ENCODE measurements around the gene PAX5.
A peak's percentile ranks its signal among the peaks of the same experiment; 100 is the strongest.

PAX5 gene

DNA sequence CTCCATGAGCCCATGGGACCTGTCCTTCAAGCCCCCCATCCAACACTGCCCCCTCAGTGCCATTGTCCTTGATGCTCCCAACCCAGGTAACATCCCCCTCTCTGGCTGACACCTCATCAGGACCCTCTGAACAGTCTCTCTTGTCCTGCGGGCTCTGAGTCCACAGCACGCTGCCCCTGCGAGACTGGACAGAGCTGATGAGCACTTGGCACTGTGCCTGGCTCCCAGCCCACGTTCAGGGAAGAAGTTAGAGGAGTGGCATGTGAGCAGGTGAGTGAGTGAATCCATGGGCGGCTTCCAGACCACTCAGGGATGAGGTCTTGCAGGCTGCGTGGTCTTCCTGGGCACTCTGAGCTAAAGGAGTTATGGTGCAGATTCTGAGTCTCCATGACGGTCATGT, 70.7 kb downstream of the PAX5 start:
- Histone ChIP-seq H3K4me1 (ENCODE audit: insufficient read depth, low read length) (peaks cover 5% of the 10 kb centered on the region), H3K36me3 (ENCODE audit: insufficient read depth, low read length) (no peaks in the 10 kb centered on the region)

DNA sequence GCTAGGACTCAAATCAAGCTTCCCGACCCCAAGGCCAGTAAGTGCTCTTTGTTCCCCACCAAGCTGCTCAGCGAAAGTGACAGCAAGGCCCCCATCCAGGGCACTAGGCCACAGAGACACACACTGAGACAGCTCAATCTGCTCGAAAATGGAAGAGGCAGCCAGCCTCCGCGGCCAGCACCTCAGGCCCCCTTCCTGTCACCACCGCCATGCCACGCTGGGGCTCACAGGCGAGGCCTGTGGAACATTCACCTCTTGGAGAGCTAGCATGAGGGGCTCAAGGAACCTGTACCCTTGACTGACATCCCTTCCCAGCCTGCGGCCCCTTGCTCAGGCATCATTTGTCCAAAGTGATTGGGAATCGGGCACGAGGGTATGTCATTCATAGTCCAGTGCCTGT, 71.4 kb downstream of the PAX5 start:
- Histone ChIP-seq H3K4me3 (ENCODE audit: low read depth in 1 of 2, low read length in 2 of 2) (no peak overlapping the region), H3K27me3 (ENCODE audit: control insufficient read depth in 1 of 2, insufficient read depth in 2 of 2, low read length in 2 of 2) (peaks cover 0 to 11% of the 10 kb centered on the region in 2 donors), H3K4me1 (ENCODE audit: insufficient read depth, low read length) (peaks cover 5% of the 10 kb centered on the region), H3K9ac (ENCODE audit: low read length) (no peak overlapping the region), H3K9me3 (ENCODE audit: low read length) (no peaks in the 10 kb centered on the region), H3K36me3 (ENCODE audit: insufficient read depth, low read length) (no peaks in the 10 kb centered on the region), H3K27ac (ENCODE audit: low read depth, low read length) (no peak overlapping the region)

More for the DNA sequence above, 70.7 kb downstream of the PAX5 start:
- Histone ChIP-seq H3K9ac (ENCODE audit: low read length) (no peak overlapping the region), H3K9me3 (ENCODE audit: low read length) (no peaks in the 10 kb centered on the region), H3K4me3 (ENCODE audit: low read depth in 1 of 2, low read length in 2 of 2) (no peak overlapping the region), H3K27ac (ENCODE audit: low read depth, low read length) (no peak overlapping the region), H3K27me3 (ENCODE audit: control insufficient read depth in 1 of 2, insufficient read depth in 2 of 2, low read length in 2 of 2) (peaks cover 0 to 11% of the 10 kb centered on the region in 2 donors)

DNA sequence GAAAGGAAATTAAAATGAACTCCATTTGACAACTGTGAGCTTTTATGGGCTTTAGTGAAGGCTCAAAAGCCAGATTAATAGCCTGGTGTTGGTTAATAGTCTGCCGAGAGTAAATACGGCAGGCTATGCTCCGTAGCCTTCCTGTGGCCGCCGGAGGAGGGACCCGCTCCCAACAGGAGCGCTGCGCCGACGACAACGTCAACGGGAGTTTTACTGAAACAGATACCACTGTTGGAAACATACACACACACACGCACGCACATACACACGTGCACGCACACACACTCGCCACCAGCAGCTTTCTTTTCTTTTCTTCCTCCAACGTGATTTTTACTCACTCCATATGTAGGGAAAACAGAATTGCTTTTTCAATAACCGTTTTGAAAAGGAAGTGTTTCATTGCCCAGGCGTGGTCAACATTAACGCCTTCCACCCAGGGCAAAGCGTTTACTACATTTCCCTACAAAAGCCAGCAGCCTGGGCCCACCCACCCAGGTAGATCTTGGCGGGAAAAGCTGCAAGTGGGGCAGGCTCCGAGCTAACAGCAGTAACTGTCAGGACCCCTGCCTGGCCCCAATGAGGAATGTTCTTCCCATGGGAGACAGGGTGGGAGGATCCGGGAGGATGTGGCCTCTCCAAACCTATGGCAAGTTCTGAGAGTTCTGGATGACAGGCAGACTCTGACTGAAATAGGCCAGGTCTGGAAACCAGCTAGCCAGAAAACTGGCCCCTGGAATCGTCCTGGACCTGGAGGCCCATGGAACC, 72.3 kb downstream of the PAX5 start:
- no peak overlapping the region for H3K9ac ChIP-seq (ENCODE audit: low read length)
- H3K4me3 ChIP-seq (ENCODE audit: low read depth in 1 of 2, low read length in 2 of 2): peak overlapping the region in 1 of 2 donors; percentile 38

DNA sequence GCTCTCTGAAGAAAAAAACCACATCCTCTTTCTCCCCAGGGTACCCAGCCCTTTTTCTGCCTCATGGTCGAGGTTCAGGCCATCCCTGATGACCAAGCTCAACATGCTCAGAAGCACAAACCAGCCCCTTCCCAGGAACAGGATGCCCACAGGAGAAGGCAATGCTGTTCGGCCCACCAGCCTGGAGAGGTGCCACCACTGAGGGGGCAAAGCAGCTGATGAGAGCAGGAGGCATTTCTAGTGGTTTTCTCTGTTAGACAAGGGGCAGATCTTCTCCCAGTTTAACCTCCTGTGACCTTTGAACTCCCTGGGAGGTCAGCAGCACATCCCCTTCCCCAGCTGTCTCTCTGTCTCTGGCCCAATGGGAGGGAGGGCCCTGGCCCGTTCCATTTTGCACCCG, 73.0 kb downstream of the PAX5 start:
- Histone ChIP-seq H3K9me3 (ENCODE audit: low read length) (no peaks in the 10 kb centered on the region), H3K4me1 (ENCODE audit: insufficient read depth, low read length) (peaks cover 5% of the 10 kb centered on the region), H3K36me3 (ENCODE audit: insufficient read depth, low read length) (no peaks in the 10 kb centered on the region), H3K27ac (ENCODE audit: low read depth, low read length) (no peak overlapping the region), H3K27me3 (ENCODE audit: control insufficient read depth in 1 of 2, insufficient read depth in 2 of 2, low read length in 2 of 2) (peaks cover 0 to 13% of the 10 kb centered on the region in 2 donors), H3K9ac (ENCODE audit: low read length) (no peak overlapping the region), H3K4me3 (ENCODE audit: low read depth in 1 of 2, low read length in 2 of 2) (no peak overlapping the region)

More for the DNA sequence above, 72.3 kb downstream of the PAX5 start:
- H3K36me3 ChIP-seq (ENCODE audit: insufficient read depth, low read length): no peaks in the 10 kb centered on the region
- H3K27ac ChIP-seq (ENCODE audit: low read depth, low read length): no peak overlapping the region
- H3K9me3 ChIP-seq (ENCODE audit: low read length): no peaks in the 10 kb centered on the region
- peaks cover 0 to 11% of the 10 kb centered on the region in 2 donors for H3K27me3 ChIP-seq (ENCODE audit: control insufficient read depth in 1 of 2, insufficient read depth in 2 of 2, low read length in 2 of 2)
- peaks cover 5% of the 10 kb centered on the region for H3K4me1 ChIP-seq (ENCODE audit: insufficient read depth, low read length)

DNA sequence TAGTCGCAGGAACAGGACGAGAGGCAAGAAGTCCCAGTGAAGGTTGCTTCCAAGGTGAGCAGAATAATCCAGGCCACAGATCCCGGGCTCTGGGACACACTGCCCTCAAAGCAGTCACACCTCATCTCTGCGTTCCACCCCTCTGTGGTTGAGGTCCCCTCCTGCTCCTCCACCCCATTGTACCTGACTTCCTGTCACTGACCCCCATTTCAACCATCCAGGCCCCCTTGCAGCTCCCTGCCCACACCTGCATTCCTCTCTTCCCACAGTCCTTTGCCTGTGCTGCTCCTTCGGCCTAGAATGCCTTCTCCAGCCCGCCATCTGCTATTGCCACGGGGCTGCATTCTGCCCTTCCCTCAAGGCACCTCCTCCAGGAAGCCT, 73.5 kb downstream of the PAX5 start:
- H3K27me3 ChIP-seq (ENCODE audit: control insufficient read depth in 1 of 2, insufficient read depth in 2 of 2, low read length in 2 of 2): peaks cover 0 to 15% of the 10 kb centered on the region in 2 donors
- H3K36me3 ChIP-seq (ENCODE audit: insufficient read depth, low read length): no peaks in the 10 kb centered on the region
- H3K27ac ChIP-seq (ENCODE audit: low read depth, low read length): no peak overlapping the region
- no peak overlapping the region for H3K9ac ChIP-seq (ENCODE audit: low read length)
- H3K4me3 ChIP-seq (ENCODE audit: low read depth in 1 of 2, low read length in 2 of 2): no peak overlapping the region
- peaks cover 5% of the 10 kb centered on the region for H3K4me1 ChIP-seq (ENCODE audit: insufficient read depth, low read length)
- no peaks in the 10 kb centered on the region for H3K9me3 ChIP-seq (ENCODE audit: low read length)

DNA sequence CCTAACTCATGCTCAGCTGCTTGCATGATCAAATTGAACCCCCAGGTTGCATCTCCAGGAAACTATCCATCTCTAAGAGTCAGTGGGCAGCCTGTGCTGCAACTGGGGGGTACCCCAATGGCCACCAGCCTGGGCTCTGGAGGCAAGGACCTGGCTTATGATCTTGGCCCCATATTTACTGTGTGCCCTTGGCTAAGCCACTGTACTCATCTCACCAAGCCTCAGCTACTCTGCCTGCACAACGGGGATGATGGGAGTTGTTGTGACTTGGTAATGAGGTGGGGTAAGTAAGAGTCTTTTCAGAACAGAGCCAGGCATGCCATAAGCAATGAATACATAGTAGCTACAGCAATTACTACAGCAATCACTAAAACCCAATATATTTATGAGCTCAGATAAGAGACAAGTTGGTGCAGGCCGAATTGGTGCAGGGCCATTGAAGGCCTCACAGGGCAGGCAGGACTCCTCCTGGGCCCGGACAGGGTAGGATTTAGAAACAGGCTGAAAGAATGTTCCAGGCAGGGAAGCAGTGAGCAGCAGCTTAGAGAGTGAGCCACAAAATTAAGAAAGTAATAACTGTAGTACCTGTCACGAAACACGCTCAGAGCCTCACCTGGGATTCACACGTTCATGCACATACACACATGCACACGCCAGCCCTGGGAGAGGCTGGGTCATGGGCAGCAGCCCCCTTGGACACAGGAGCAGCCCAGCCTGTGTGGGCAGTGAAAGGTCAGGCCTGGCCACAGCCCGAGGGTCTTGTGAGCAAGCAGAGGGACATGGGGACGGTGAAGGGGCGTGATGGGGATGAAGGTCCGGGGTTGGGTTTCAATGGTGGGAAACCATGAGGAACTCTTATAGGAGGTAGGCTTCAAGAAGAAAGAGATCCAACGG, 74.1 kb downstream of the PAX5 start:
- Histone ChIP-seq H3K27ac (ENCODE audit: low read depth, low read length) (no peak overlapping the region), H3K9me3 (ENCODE audit: low read length) (no peaks in the 10 kb centered on the region), H3K9ac (ENCODE audit: low read length) (no peak overlapping the region), H3K27me3 (ENCODE audit: control insufficient read depth in 1 of 2, insufficient read depth in 2 of 2, low read length in 2 of 2) (peaks cover 0 to 18% of the 10 kb centered on the region in 2 donors), H3K4me1 (ENCODE audit: insufficient read depth, low read length) (peaks cover 5% of the 10 kb centered on the region), H3K36me3 (ENCODE audit: insufficient read depth, low read length) (no peaks in the 10 kb centered on the region), H3K4me3 (ENCODE audit: low read depth in 1 of 2, low read length in 2 of 2) (no peak overlapping the region)

DNA sequence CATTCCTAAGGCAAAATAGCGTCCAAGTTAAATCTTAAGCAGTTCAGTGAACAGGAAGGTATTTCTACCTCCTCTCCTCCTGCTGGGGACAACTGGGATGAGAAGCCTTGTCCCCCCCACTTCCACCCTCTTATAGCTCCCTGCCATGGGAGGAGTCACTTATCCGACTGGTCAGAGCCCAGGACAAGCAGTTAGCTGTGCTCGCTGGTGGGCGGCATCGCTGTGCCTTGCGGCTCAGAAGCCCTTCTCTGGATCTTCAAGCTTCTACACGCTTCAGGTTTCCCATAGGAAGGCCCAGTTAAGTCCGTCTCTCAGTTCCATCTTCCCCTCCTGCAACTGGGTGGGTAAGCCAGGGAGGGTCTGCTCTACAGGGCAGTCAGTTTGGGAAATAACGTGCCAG, 77.2 kb downstream of the PAX5 start:
- H3K27me3 ChIP-seq (ENCODE audit: control insufficient read depth in 1 of 2, insufficient read depth in 2 of 2, low read length in 2 of 2): peaks cover 0 to 19% of the 10 kb centered on the region in 2 donors
- no peak overlapping the region for H3K4me3 ChIP-seq (ENCODE audit: low read depth in 1 of 2, low read length in 2 of 2)

DNA sequence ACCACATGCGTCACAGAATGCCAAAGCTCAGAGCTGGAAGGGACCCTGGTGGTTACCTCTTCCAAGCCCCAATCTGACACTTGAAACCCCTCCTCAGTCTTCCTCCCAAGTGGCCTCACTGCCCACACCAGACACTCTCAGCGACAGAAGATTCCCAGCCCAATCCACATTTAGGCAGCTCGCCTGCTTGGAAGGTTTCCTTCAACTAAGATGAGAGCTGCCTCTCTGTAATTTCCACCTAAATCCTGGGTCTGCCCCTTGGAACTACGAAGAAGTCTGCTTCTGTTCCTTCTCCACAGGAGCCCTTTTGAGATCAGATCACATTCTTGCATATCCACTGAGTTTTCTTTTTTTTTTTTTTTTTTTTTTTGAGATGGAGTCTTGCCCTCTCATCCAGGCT, 83.7 kb downstream of the PAX5 start:
- Histone ChIP-seq H3K4me3 (ENCODE audit: low read depth in 1 of 2, low read length in 2 of 2) (no peak overlapping the region), H3K9me3 (ENCODE audit: low read length) (no peaks in the 10 kb centered on the region), H3K27me3 (ENCODE audit: control insufficient read depth in 1 of 2, insufficient read depth in 2 of 2, low read length in 2 of 2) (peaks cover 0 to 3% of the 10 kb centered on the region in 2 donors), H3K36me3 (ENCODE audit: insufficient read depth, low read length) (no peaks in the 10 kb centered on the region), H3K4me1 (ENCODE audit: insufficient read depth, low read length) (no peaks in the 10 kb centered on the region), H3K27ac (ENCODE audit: low read depth, low read length) (no peak overlapping the region), H3K9ac (ENCODE audit: low read length) (no peak overlapping the region)

More for the DNA sequence above, 77.2 kb downstream of the PAX5 start:
- H3K9me3 ChIP-seq (ENCODE audit: low read length): no peaks in the 10 kb centered on the region
- H3K36me3 ChIP-seq (ENCODE audit: insufficient read depth, low read length): no peaks in the 10 kb centered on the region
- H3K27ac ChIP-seq (ENCODE audit: low read depth, low read length): no peak overlapping the region
- H3K9ac ChIP-seq (ENCODE audit: low read length): no peak overlapping the region
- peaks cover 5% of the 10 kb centered on the region for H3K4me1 ChIP-seq (ENCODE audit: insufficient read depth, low read length)

DNA sequence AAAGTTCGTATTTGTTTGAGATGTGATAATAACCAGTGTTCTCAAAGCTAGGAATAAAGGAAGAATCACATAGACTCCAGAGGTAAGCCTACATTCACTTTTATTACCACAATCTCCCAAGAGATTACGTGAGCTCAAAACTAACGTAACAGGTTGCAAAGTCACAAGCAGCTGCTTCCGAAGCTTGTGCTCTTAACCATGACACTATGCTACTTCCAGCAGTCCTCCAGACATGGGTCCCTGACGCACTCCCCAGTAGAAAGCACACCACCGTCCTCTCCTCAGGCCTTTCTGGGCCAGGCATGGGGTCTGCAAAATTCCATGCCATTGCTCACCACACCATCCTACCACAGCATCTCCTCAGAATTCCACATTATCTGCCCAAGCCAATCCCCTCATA, 84.6 kb downstream of the PAX5 start:
- Histone ChIP-seq H3K9me3 (ENCODE audit: low read length) (no peaks in the 10 kb centered on the region), H3K4me3 (ENCODE audit: low read depth in 1 of 2, low read length in 2 of 2) (no peak overlapping the region), H3K27me3 (ENCODE audit: control insufficient read depth in 1 of 2, insufficient read depth in 2 of 2, low read length in 2 of 2) (no peaks in the 10 kb centered on the region), H3K36me3 (ENCODE audit: insufficient read depth, low read length) (no peaks in the 10 kb centered on the region), H3K9ac (ENCODE audit: low read length) (no peak overlapping the region), H3K27ac (ENCODE audit: low read depth, low read length) (no peak overlapping the region), H3K4me1 (ENCODE audit: insufficient read depth, low read length) (no peaks in the 10 kb centered on the region)

DNA sequence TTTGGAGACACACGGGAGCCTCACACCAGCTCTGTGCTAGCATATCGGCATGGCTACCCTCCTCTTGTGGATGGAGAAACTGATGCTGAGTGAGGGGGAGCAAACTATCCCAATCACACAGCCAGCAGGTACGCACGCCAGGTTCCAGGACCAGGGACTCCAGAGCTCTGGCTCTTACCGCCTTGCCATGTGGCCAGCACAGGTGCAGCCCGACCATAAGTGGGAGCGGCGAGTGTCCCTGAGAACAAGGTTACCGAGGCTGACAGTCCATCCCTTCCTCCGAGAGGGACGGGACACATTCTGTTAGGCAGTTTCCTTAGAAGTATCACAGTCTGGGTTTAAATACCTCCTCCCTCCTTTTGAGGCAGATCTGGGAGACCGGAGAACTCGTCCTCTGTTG, 86.0 kb downstream of the PAX5 start:
- no peaks in the 10 kb centered on the region for H3K27me3 ChIP-seq (ENCODE audit: control insufficient read depth in 1 of 2, insufficient read depth in 2 of 2, low read length in 2 of 2)
- no peaks in the 10 kb centered on the region for H3K36me3 ChIP-seq (ENCODE audit: insufficient read depth, low read length)

DNA sequence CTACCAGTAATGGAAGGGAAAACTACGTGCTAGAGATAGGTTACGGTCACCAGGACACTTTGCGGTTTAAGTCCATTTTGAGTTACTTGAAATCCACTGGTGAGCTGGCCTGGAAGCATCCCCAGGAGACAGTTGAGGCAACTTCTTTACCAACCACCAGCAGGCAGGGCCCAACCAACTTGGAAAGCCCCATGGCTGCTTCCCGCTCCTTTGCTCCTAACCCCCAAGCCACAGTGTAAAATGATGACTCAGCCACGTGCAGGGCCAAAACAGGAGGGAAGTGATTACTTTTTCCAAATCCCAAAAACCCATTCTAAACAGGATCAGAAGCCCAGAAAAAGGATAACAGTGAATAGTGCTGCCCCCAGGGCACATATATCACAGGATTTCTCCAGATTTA, 87.4 kb downstream of the PAX5 start:
- no peaks in the 10 kb centered on the region for H3K9me3 ChIP-seq (ENCODE audit: low read length)
- no peak overlapping the region for H3K9ac ChIP-seq (ENCODE audit: low read length)

More for the DNA sequence above, 86.0 kb downstream of the PAX5 start:
- H3K4me1 ChIP-seq (ENCODE audit: insufficient read depth, low read length): no peaks in the 10 kb centered on the region
- no peak overlapping the region for H3K4me3 ChIP-seq (ENCODE audit: low read depth in 1 of 2, low read length in 2 of 2)
- H3K9ac ChIP-seq (ENCODE audit: low read length): no peak overlapping the region
- no peak overlapping the region for H3K27ac ChIP-seq (ENCODE audit: low read depth, low read length)
- H3K9me3 ChIP-seq (ENCODE audit: low read length): no peaks in the 10 kb centered on the region

More for the DNA sequence above, 87.4 kb downstream of the PAX5 start:
- no peak overlapping the region for H3K27ac ChIP-seq (ENCODE audit: low read depth, low read length)
- H3K4me1 ChIP-seq (ENCODE audit: insufficient read depth, low read length): no peaks in the 10 kb centered on the region
- H3K27me3 ChIP-seq (ENCODE audit: control insufficient read depth in 1 of 2, insufficient read depth in 2 of 2, low read length in 2 of 2): no peaks in the 10 kb centered on the region
- H3K4me3 ChIP-seq (ENCODE audit: low read depth in 1 of 2, low read length in 2 of 2): no peak overlapping the region
- no peaks in the 10 kb centered on the region for H3K36me3 ChIP-seq (ENCODE audit: insufficient read depth, low read length)

All from muscle layer of colon (tissue), 2 donors.